GM21737 (cell line): Measurements from ENCODE around the gene ANKRD63.
A peak's percentile ranks its signal among the peaks of the same experiment; 100 is the strongest.

Experiments
- ATAC-seq: cut with Tn5 transposase; IDR thresholded peaks from one replicate; pipeline ENCODE4 v1.9.1; 2021; ENCODE audit warnings: mild to moderate bottlenecking, moderate library complexity; ENCODE audit not compliant: unreplicated experiment

ANKRD63 gene

DNA sequence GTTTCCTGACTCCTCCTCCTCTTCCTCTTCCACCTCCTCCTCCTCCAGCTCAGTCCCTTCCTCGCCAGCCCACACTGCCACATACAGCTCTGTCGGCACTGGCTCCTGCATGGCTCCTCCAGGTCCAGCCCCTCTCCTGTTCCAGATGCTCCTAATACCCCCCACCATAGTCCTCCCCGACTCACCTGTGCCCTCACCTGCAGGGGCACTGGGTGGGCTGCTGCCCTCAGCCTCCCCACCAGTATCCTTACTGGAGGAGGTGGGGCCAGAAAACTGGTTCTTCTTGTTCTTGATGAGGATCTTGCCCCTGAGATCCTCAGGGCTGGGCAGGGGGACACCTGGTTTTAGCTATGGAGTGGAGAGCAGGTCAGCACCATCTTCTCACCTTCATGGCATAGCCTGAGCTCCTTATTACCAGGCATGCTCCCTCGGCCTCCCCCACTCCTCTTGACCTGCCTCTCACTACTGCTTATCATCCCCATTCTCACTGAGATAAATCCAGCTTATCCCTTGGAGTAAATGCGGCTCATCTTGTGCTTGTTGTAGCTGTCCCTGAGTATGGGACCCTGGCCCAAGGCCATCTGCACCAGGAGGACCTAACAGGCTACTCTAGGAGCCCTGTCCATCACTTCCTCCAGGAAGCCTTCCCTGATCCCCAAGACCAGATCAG lies 13.8 kb upstream of the ANKRD63 start:
- no peak for ATAC-seq

GRCh38 chr15:40295877-40296560 lies 13.2 kb upstream of the ANKRD63 start:
- no peak for ATAC-seq

- no peak for ATAC-seq
Observed at GRCh38 chr15:40295297-40295696, 12.4 kb upstream of the ANKRD63 start.

- no peak for ATAC-seq
Observed at GRCh38 chr15:40293905-40294895, 11.3 kb upstream of the ANKRD63 start.

GRCh38 chr15:40293006-40293405 lies 10.1 kb upstream of the ANKRD63 start:
- ATAC-seq: no peak

- ATAC-seq: no peak
Observed at GRCh38 chr15:40292246-40292645, 9.4 kb upstream of the ANKRD63 start.

- ATAC-seq: no peak
Observed at GRCh38 chr15:40290918-40291574, 8.2 kb upstream of the ANKRD63 start.

DNA sequence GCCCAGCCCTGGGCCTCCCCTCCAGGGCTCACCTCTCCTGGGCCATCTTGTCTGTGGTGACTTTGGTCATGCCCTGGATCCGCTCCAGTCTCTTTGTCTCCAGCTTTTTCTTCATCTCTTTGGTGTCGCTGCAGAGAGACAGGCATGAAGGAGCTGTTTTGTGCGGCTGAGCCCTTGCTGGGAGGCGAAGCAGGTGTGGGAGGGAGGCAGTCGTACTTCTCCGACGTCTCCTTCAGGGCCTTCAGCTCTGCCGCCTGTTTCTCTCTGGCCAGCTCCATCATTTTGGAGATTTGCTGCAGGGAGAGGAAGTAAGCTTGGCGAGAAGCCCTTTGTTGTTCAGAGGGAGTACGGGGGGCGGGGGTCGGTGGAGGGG lies 7.7 kb upstream of the ANKRD63 start:
- ATAC-seq: no peak

- ATAC-seq: no peak
Observed at GRCh38 chr15:40289140-40289775, 6.4 kb upstream of the ANKRD63 start.

DNA sequence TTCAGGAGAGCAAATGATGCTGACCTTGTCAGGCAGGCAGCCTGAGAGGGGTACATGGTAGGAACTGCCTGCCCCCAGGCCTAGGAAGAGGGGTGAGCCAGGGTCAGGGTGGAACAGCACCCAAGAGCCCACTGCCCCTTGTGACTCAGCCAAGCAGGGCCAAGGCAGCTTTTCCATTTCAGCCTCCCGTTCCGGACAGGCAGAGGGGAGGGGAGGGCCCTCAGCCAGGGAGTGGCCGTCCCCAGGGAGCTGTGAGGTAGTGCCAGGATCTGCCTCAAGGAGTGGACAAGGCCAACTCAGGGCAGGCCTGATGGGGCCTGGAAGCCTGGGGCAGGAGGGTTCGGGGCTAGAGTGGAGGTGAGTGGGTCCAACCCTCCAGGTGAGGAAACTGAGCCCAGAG lies 5.1 kb upstream of the ANKRD63 start:
- no peak for ATAC-seq

GRCh38 chr15:40287505-40287904 lies 4.6 kb upstream of the ANKRD63 start:
- no peak for ATAC-seq

DNA sequence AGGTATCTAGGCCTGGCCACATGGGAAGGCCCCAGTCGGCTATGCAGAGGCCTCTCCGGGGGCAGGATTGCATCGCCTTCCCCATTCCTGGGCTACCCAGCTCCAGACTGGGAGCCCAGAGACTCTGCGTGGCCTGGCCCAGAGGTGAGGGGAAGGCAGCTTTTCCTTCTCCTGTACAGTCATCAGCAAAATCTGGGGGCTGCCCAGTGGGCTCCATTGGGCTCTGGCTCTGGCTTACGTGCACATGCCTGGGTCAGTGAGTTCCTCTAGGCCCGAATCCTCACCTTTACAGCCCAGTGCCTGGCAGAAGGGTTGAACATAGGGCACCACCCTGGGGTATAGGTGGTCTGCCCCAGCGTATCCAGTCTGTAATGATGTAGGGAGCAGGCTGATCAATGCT lies 3.9 kb upstream of the ANKRD63 start:
- ATAC-seq: no peak

- ATAC-seq: no peak
Observed at GRCh38 chr15:40286061-40286532, 3.2 kb upstream of the ANKRD63 start.

GRCh38 chr15:40285554-40286011 lies 2.7 kb upstream of the ANKRD63 start:
- no peak for ATAC-seq

- ATAC-seq: no peak
Observed at GRCh38 chr15:40285151-40285550, 2.3 kb upstream of the ANKRD63 start.

DNA sequence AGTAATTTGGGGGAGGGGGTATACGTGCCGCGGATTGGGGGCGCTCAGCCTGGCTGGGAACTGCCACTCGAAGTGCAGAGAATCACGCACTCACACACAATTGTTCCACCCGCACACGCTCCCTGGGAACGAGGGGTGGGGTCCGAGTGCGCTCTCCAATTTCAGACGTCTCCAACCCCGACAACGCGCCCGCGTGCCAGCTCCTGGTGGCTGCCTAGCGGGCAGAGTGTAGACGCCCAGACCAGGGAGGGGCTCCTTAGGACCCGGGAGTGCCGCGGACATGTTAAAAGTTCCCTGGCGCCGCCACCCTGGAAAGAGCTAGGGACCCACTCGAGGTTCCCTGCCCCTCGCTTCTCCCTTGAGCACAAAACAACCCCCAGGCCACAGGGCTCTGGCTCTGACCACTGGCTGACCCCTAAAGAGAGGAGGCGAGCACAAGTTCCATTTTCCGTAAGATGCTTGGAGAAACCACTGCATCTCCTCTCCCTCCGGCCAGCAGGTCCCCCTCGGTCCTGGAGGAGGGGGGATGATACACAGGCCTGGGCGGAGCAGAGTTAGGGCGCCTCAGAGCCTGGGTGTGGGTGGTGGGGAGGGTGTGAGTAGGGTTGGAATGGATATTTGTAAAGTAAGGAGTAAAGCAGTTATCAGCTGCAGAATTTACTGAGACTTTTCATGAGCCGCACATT lies 894 bp upstream of the ANKRD63 start:
- ATAC-seq: no peak

- ATAC-seq: peak; percentile 48
Observed at GRCh38 chr15:40282147-40282868, 556 bp downstream of the ANKRD63 start.

- ATAC-seq: no peak
Observed at GRCh38 chr15:40281801-40282146, 1.1 kb downstream of the ANKRD63 start.
